ENCODE results near the gene HPS4. TPM values are rescaled to one million over a fixed set of nuclear protein-coding genes. Genes with fewer than 3 reads are reported as not detected.
"Not testable (repeated sequence)": the region's sequence is repeated elsewhere in the genome, so short reads cannot be mapped to it uniquely, and the experiment has no call there.

The HPS4 gene
- total RNA-seq, 8 experiments from 2014 or later = 21.7 to 41.6 (median 32.6) TPM

GRCh38 chr22:26429458-26430286 lies 53.9 kb downstream of the HPS4 start:
- peak in 4 of 8 experiments; percentile 5 to 48 (median 22) for ATAC-seq (replicated peaks in 6 of 8)
- Histone ChIP-seq H3K4me1 (replicated peaks in 1 of 2) (peaks cover 4 to 5% of the 10 kb centered on the region in 2 donors), H3K27ac (no peak overlapping the region), H3K4me3 (peak overlapping the region; percentile 52 to 79 (median 73))
- in situ Hi-C loops (cut with MboI; ENCODE audit: low pct_unique_long_range_greater_than_20kb in 2 of 9, low sequenced_read_pairs in 9 of 9, unreplicated experiment in 9 of 9) = no loop called here
- 0 to 100% methylated on average over 1 of the region's 50 CpGs; no CpG with 5 or more reads in 8 of the 10 experiments for WGBS, 10 experiments

GRCh38 chr22:26428515-26429457 lies 54.8 kb downstream of the HPS4 start, which contains the start of gene ASPHD2:
Gene ASPHD2, plus strand, starts transcription at chr22:26429260. Its CDS starts 4,356 bp downstream, at chr22:26433616.
- peak; percentile 85 to 93 (median 90) for ATAC-seq (replicated peaks in 6 of 8)
- H3K4me1 ChIP-seq (replicated peaks in 1 of 2) = peaks cover 4 to 5% of the 10 kb centered on the region in 2 donors
- H3K27ac ChIP-seq = no peak within 1 kb of the TSS
- WGBS, 10 experiments = 0 to 5% (median 4%) methylated on average over 9 to 25 of the region's 96 CpGs; no CpG with 5 or more reads in 2 of the 10 experiments
- H3K4me3 ChIP-seq = peak within 1 kb of the TSS; percentile 52 to 79 (median 73)
- in situ Hi-C loops (cut with MboI; ENCODE audit: low pct_unique_long_range_greater_than_20kb in 2 of 9, low sequenced_read_pairs in 9 of 9, unreplicated experiment in 9 of 9) = no loop called here

- Histone ChIP-seq H3K4me1 (replicated peaks in 1 of 2) (peaks cover 4 to 5% of the 10 kb centered on the region in 2 donors), H3K27ac (no peak overlapping the region), H3K4me3 (no peak overlapping the region)
- no peak for ATAC-seq (replicated peaks in 6 of 8)
- in situ Hi-C loops (cut with MboI; ENCODE audit: low pct_unique_long_range_greater_than_20kb in 2 of 9, low sequenced_read_pairs in 9 of 9, unreplicated experiment in 9 of 9) = no loop called here
These were observed 56.7 kb downstream of the HPS4 start for GRCh38 chr22:26426924-26427323.

GRCh38 chr22:26418620-26419019 lies 65.0 kb downstream of the HPS4 start:
- H3K4me3 ChIP-seq = no peak overlapping the region
- no peaks in the 10 kb centered on the region for H3K4me1 ChIP-seq (replicated peaks in 1 of 2)
- H3K27ac ChIP-seq = no peak overlapping the region
- ATAC-seq (replicated peaks in 6 of 8) = no peak
- in situ Hi-C loops (cut with MboI; ENCODE audit: low pct_unique_long_range_greater_than_20kb in 2 of 9, low sequenced_read_pairs in 9 of 9, unreplicated experiment in 9 of 9) = no loop called here
- WGBS, 10 experiments = 30 to 100% (median 62%) methylated on average over 1 to 2 of the region's 3 CpGs; no CpG with 5 or more reads in 4 of the 10 experiments

GRCh38 chr22:26417406-26417805 lies 66.2 kb downstream of the HPS4 start:
- ATAC-seq (replicated peaks in 6 of 8) = no peak
- Histone ChIP-seq H3K4me3 (no peak overlapping the region), H3K27ac (no peak overlapping the region), H3K4me1 (replicated peaks in 1 of 2) (no peaks in the 10 kb centered on the region)
- in situ Hi-C loops (cut with MboI; ENCODE audit: low pct_unique_long_range_greater_than_20kb in 2 of 9, low sequenced_read_pairs in 9 of 9, unreplicated experiment in 9 of 9) = no loop called here
- 60 to 100% (median 70%) methylated on average over 1 to 2 of the region's 3 CpGs; no CpG with 5 or more reads in 5 of the 10 experiments for WGBS, 10 experiments

GRCh38 chr22:26416670-26417276 lies 66.8 kb downstream of the HPS4 start:
- Histone ChIP-seq H3K27ac (no peak overlapping the region), H3K4me3 (no peak overlapping the region), H3K4me1 (replicated peaks in 1 of 2) (no peaks in the 10 kb centered on the region)
- in situ Hi-C loops (cut with MboI; ENCODE audit: low pct_unique_long_range_greater_than_20kb in 2 of 9, low sequenced_read_pairs in 9 of 9, unreplicated experiment in 9 of 9) = no loop called here
- ATAC-seq (replicated peaks in 6 of 8) = peak; percentile 61 to 99 (median 74)
- WGBS, 10 experiments = 0 to 100% (median 31%) methylated on average over 1 to 5 of the region's 9 CpGs; no CpG with 5 or more reads in 2 of the 10 experiments

GRCh38 chr22:26416256-26416655 lies 67.3 kb downstream of the HPS4 start:
- in situ Hi-C loops (cut with MboI; ENCODE audit: low pct_unique_long_range_greater_than_20kb in 2 of 9, low sequenced_read_pairs in 9 of 9, unreplicated experiment in 9 of 9) = no loop called here
- 17 to 81% (median 57%) methylated on average over 1 to 4 of the region's 4 CpGs; no CpG with 5 or more reads in 2 of the 10 experiments for WGBS, 10 experiments
- no peaks in the 10 kb centered on the region for H3K4me1 ChIP-seq (replicated peaks in 1 of 2)
- no peak overlapping the region for H3K4me3 ChIP-seq
- H3K27ac ChIP-seq = no peak overlapping the region
- ATAC-seq (replicated peaks in 6 of 8) = no peak

GRCh38 chr22:26414347-26414746 lies 69.2 kb downstream of the HPS4 start:
- H3K4me3 ChIP-seq = no peak overlapping the region
- 21 to 100% (median 63%) methylated on average over 1 to 3 of the region's 4 CpGs; no CpG with 5 or more reads in 3 of the 10 experiments for WGBS, 10 experiments
- peaks cover 10 to 12% of the 10 kb centered on the region in 2 donors for H3K4me1 ChIP-seq (replicated peaks in 1 of 2)
- in situ Hi-C loops (cut with MboI; ENCODE audit: low pct_unique_long_range_greater_than_20kb in 2 of 9, low sequenced_read_pairs in 9 of 9, unreplicated experiment in 9 of 9) = no loop called here
- H3K27ac ChIP-seq = no peak overlapping the region
- ATAC-seq (replicated peaks in 6 of 8) = no peak

GRCh38 chr22:26410386-26410785 lies 73.2 kb downstream of the HPS4 start:
- ATAC-seq (replicated peaks in 6 of 8) = peak in 1 of 8 experiments; percentile 7
- WGBS, 10 experiments = 13 to 100% (median 81%) methylated on average over 1 to 4 of the region's 5 CpGs
- no peak overlapping the region for H3K4me3 ChIP-seq
- in situ Hi-C loops (cut with MboI; ENCODE audit: low pct_unique_long_range_greater_than_20kb in 2 of 9, low sequenced_read_pairs in 9 of 9, unreplicated experiment in 9 of 9) = no loop called here
- H3K27ac ChIP-seq = no peak overlapping the region
- H3K4me1 ChIP-seq (replicated peaks in 1 of 2) = peaks cover 10 to 12% of the 10 kb centered on the region in 2 donors

GRCh38 chr22:26409719-26410335 lies 73.8 kb downstream of the HPS4 start:
- H3K27ac ChIP-seq = no peak overlapping the region
- no peak overlapping the region for H3K4me3 ChIP-seq
- H3K4me1 ChIP-seq (replicated peaks in 1 of 2) = peaks cover 11 to 12% of the 10 kb centered on the region in 2 donors
- peak in 7 of 8 experiments; percentile 36 to 79 (median 68) for ATAC-seq (replicated peaks in 6 of 8)
- 0 to 67% (median 33%) methylated on average over 1 to 5 of the region's 5 CpGs; no CpG with 5 or more reads in 2 of the 10 experiments for WGBS, 10 experiments
- in situ Hi-C loops (cut with MboI; ENCODE audit: low pct_unique_long_range_greater_than_20kb in 2 of 9, low sequenced_read_pairs in 9 of 9, unreplicated experiment in 9 of 9) = no loop called here

GRCh38 chr22:26408562-26409220 lies 74.9 kb downstream of the HPS4 start:
- in situ Hi-C loops (cut with MboI; ENCODE audit: low pct_unique_long_range_greater_than_20kb in 2 of 9, low sequenced_read_pairs in 9 of 9, unreplicated experiment in 9 of 9); ATAC-seq (replicated peaks in 6 of 8); H3K4me3 ChIP-seq; H3K27ac ChIP-seq: not testable (repeated sequence)
- WGBS, 10 experiments = 43 to 100% (median 82%) methylated on average over 1 to 6 of the region's 7 CpGs
- peaks cover 12 to 16% of the 10 kb centered on the region in 2 donors for H3K4me1 ChIP-seq (replicated peaks in 1 of 2)

GRCh38 chr22:26406118-26406517 lies 77.5 kb downstream of the HPS4 start:
- H3K4me3 ChIP-seq = no peak overlapping the region
- 31 to 100% (median 80%) methylated on average over 1 to 4 of the region's 4 CpGs; no CpG with 5 or more reads in 2 of the 10 experiments for WGBS, 10 experiments
- in situ Hi-C loops (cut with MboI; ENCODE audit: low pct_unique_long_range_greater_than_20kb in 2 of 9, low sequenced_read_pairs in 9 of 9, unreplicated experiment in 9 of 9) = no loop called here
- peak in 3 of 8 experiments; percentile 32 to 84 (median 82) for ATAC-seq (replicated peaks in 6 of 8)
- no peak overlapping the region for H3K27ac ChIP-seq
- peaks cover 12 to 16% of the 10 kb centered on the region in 2 donors for H3K4me1 ChIP-seq (replicated peaks in 1 of 2)

Data from motor neuron (in vitro differentiated cells).